ENCODE measurements around the gene AIG1.
A peak's percentile ranks its signal among the peaks of the same experiment; 100 is the strongest.
"Not testable (repeated sequence)": the region's sequence is repeated elsewhere in the genome, so short reads cannot be mapped to it uniquely, and the experiment has no call there.

Gene AIG1

DNA sequence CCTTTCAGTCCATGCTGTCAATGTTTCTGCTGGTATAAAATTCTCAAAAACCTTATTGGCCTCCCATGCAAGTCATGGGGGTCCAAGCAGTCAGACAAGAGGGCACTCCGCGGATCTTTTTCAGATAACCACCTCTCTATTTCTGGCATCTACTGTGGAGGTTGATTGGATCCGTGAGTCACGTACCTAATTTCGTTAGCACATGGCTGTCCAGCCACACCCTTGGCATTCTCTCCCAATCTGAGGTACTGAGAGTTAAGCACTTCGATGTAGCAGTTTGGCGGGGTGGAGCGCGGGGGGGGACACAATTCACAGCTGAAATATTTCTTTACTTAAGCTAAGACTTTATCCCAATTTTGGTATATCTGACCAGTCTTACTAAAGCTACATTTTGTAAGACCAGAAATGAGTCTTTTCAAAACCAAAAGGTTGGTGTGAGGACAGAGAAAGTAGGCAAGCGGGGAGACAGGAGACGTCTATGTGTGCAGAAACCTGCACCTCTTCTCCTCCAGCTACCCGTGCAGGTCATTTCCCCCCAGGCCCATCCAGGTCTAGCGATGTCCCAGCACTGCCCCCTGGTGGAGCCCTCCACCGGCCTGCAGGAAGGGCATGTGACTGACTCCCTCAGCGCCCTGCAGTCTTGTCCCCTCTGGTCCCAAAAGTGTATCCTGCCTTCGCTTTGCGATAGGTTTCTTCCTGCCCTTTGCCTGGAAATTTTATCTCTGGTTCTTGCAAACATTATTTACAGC lies 276.7 kb downstream of the AIG1 start:
- peak; percentile 32 for DNase-seq

DNA sequence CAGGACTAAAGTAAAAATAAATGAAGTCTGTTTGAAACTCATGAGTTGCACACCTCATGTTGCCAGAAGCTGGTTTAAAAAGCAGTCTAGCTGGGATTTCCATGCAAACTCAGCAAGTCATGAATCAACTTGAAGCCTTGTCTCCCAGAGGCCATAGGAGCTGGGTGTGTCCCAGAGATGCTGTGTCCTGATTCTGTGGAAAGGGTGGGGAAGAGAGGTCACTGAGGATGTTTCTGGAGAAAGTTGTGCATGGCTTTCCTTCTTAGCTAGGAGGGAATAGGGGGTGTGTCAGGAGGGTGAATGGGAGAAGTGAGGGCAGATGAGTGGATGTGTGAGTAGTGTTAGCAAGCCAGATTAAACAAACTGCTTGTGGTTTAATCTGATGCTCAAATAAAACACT lies 278.5 kb downstream of the AIG1 start:
- no peak for DNase-seq

DNA sequence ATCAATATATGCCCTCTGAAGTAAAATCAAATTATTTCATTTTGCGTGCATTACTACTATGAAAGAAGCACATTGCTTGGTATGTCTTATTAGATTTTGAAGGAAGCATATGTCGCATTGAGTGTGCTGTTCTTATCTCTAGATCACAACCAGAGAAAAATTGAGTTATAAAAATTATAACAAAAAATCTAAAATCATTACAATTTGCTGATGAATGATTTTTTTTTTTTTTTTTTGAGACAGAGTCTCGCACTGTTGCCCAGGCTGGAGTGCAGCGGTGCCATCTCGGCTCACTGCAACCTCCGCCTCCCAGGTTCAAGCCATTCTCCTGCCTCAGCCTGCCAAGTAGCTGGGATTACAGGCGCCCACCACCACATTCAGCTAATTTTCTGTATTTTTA lies 284.8 kb downstream of the AIG1 start:
- DNase-seq: not testable (repeated sequence)

DNA sequence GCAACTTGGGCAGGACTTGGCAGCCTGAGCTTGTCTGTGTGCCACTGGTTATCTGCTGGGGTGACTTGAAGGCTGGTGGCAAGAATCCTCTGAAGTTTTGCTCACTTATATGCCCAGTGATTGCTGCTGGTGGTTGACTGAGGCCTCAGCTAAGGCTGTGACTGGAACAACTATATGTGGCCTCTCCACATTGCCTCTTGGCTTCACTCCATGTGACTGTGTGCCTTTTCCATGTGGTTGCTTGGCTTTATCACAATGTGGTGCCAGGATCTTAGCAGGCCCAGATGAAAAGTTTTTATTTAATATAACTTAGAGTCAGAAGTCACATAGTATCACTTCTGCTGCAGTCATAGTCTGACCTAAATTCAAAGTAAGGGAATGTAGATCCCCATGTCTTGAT lies 285.3 kb downstream of the AIG1 start:
- no peak for DNase-seq

DNA sequence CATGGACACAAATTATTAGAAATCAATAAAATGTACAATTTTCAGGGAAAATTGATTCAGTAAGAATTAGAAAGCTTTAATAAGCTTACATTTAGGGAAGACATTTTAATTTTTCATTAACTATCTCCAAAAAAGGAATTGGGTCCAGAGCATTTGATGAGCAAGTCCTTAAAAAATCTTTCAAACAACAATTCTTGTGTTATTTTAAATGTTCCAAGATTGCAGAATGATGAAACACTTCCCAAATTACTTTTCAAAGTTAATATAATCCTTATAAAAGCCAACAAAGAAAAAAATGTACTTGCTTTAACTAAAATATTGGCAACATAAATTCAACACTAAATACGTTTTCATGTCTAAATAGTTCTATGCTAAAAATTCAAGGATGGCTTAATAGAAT lies 287.8 kb downstream of the AIG1 start:
- DNase-seq: no peak

DNA sequence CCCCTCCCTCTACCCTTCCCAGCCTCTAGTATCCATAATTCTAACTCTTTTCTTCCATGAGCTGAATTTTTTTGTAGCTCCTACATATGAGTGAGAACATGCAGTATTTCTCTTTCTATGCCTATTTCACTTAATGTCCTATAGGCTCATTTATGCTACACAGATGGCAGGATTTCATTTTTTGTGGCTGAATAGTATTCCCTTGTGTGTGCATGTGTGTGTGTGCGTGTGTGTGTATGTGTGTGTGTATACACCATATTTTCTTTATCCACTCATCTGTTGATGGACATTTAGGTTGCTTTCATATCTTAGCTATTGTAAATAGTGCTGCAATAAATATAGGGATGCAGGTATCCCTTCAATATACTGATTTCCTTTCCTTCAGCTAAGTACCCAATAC lies 288.8 kb downstream of the AIG1 start:
- DNase-seq: no peak

DNA sequence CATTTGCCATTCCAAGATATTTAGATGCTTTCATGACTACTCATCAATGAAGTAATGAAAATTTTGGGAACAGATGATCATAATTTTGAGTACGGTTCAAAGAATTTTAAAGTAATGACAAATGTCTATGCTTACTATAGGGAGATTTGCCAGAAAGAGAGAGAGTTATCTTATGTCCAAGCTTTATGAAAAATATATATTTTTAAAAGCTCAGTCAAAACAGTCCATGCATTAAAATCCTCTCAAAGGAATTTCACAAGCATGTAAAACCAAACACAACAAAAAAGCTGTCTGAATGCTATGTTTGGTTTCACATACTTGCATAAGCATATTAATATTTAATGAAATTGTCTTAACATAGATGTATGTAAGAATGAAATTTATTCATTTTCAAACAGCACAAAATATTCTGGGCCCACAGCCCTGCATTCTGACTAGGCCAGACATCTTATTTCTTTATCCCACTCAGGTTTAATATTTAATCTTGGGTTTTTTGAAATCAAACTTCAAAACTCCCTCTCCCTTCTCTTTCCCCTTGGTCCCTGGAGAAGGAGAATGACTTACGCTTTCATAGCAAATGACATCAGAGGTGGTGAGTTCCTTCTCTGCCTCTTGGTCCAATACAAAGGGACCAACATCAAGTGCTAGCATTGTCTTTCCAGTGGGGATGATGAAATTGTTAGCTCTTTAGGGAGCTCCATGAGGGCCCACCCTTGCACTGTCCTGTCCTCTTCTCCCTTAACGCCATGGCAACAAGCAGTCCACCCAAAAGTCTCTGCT lies 295.6 kb downstream of the AIG1 start:
- DNase-seq: no peak

DNA sequence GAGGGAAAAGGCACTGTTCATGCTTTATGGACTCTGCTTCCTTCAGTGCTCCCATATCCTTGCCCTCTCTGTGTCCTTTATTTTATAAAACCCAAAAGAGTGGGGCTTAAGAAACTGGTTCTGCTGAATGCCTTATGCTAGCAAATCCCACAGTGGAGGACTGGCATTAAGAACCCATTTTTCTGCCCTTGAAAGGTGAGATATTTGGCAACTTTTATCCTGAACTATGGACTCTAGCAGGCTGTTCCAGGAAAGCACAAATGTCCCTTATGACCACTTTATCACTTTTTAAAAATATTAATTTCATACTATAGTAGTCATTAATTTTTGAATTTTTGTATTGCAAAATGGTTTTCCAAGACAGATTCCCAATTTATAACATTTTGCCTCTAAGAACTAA lies 296.5 kb downstream of the AIG1 start:
- DNase-seq: no peak

DNA sequence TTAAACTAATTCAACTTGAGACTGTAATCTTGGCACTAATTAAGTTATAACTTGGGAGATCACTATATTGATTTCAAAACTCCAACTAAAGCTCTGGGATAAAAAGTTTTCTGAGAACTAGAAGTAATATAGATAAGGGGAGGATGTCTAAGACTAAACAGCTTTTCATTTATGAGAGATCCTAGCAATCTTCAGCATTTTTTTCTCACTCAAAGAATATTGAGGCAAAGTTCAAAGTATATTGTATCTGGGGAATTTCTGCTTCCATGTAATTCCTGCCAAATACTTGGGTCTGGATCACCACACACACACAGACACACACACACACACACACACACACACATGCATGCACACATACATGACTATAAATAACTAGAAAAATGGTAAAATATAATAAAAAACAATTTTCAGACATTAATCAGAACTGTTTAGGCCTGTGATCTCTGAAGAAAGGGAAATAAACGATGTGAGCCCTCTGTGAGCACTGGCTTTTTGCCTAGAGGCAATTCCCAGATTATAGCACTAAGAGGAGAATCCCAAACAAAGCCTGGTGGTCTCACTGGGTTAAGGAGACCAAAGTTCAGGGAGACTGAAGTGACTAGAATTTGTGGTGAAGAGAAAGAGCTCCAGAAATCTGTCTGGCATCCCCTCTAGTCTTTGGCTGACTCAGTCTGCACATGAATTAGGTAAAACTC lies 297.0 kb downstream of the AIG1 start:
- no peak for DNase-seq

DNA sequence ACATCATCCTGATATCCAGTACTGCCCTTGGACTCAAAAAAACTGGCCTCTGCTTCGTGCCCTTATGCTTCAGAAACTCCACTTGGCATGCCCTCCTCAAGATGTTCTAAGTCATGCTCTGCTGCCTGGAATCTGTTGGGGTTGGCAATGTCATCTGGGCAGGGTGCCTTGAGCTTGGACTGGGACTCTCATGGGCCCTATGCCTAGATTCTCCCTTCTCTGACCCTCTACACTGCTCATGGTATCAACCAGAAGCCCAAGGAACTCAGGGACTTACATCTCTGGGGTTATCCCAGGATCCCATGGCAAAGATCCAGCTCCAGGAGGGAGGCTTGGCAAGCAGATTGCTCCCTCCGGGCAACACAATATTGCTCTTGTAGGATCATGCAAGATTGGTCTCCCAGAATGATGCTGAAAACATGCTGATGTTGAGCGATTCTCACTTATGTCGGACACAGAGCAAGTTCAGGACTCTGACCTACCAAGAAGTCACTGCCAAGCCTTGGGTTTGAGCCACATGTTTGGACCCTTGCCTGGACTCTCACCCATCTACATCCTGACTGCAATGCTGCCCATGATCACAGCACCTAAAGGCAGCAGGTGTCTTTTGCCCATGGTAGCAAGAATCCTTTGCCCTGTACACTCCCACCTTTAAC lies 301.0 kb downstream of the AIG1 start:
- no peak for DNase-seq

DNA sequence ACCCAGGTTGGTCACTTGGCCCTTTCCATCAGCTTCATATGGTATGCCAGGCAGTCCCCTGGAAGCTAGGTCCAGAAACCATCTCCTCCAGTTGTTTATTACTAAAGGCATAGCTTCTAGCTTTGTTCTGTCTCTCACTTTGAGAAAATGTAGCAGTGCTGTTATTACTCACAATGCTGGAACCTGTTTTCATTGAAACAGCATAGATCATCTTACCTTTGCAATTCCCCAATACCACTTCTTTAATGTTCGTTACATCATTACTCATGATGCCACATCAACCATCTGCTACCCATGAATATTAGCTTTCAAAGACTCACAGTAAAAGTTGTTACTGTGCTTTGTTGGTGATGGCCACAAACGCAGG lies 301.5 kb downstream of the AIG1 start:
- no peak for DNase-seq

DNA sequence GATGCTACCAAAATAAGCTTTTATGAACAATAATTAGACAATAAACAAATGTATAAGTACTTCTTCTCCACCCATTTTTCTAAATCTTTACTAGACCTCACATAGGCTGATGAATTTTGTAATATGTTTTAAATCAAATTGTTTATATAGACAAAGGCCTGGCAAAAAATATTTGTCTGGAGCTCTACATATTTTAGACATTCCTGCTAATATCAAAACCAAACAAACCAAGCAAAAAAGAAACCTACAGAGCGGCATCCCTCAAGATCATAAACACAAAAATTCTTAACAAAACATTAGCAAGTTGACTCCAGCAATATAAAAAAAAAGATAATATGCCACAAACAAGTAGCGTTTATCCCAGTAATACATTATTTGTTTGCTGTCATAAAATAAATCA lies 302.6 kb downstream of the AIG1 start:
- no peak for DNase-seq

DNA sequence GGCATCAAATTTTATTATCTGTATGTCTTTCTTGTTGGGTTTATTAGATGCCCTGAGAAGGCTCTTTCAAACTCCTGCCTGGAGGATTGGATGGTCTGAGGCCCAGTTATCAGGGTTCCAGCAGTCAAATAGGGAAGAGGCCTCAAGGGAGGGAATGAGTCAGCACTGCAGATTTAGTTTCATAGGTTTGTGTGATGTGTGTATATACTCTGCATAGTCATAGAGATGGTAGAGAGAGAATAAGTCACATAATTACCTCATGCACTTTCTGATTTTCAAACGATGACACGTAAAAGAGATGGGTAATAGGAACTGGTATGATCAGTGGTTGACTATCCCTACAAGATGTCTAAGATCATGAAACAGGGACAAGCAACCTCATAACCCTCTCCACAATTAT lies 307.7 kb downstream of the AIG1 start:
- no peak for DNase-seq

DNA sequence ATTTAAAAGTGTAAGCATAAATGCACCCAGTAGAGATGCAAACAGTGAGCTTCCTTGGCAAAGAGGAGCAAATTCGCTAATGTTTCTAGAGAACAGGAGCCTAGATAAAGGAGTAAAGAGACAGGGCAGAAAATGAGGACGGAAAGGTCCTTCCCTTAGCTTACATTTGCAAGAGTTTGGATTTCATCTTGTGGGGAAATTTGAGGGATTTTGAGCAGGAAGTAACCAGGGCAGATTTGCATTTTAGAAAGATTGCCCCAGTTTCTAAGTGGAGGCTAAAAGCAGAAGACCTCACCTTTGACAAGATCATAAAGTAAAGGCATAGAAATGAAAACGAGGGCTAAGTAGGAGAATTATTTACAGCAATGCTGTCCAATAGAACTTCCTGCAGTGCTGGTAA lies 309.3 kb downstream of the AIG1 start:
- DNase-seq: no peak

DNA sequence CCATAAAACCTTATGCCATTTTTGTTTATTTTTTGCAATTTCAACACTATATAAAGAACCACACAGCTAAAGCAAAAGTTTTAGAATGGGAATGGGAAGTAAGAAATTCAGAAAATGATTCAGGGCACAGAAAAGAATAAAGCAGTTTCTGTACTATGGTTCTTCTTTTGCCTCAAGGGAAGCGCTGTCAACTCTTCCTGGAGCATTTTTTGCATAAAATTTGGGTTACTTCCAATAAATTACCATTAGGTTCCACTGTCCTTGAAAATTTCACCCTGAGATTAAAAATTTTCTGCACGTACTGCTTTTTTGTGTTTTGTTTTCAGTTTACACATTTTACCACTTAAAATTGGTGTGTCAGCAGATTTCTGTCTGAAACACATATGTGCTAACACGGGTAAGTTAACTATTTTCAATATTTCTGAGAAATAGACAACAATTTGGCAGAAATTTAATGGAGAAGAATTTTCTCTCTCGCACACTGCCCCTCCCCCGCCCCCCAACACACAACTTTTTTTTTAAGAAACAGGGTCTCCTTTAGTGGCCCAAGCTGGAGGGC lies 310.2 kb downstream of the AIG1 start:
- DNase-seq: no peak

DNA sequence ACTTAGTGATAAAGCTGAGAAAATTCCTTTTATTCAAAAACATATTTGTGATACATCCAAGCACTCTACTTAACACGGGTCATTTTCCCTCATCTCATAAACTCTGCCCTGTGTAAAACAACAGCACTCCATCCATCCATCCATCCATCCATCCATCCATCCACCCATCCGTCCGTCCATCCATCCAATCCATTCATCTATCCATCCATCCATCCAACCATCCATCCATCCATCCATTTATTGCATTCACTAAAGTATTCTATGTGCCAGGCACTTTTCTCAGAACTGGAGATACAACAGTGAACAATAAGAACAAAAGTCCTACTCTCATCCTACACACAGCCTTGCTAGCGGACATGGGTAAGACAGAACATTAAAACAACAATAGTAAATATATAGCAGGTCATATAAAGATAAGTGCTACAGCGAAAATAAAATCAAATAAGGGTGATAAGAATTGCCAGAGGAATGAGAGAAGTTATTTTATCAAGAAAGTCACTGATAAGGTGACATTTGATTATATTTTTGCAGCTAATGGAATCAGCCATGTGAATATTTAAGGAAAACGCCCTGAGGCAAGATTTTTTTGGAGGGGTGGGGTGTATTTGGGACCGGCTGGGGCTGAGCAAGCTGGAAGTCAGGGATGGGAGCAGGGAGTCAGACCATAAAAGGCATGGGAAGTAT lies 311.7 kb downstream of the AIG1 start:
- no peak for DNase-seq

DNA sequence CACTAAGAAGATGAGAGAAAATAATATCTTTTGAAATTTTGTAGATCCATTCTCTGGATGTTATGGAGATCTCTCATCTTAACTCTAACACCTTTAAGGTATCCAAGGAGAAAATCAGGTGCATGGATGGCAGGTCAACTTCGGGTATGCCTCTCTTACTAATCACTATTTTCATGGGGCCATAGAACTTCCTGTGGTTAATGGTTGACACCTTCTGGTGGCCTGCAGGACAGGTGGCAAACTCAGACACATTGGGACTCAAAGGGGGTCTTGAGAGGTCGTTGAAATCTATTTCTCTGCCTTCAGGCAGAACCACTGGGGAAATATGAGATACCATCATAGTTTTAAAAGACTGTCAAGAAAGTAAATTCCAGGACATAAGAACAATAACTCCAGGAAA lies 313.3 kb downstream of the AIG1 start:
- DNase-seq: no peak

DNA sequence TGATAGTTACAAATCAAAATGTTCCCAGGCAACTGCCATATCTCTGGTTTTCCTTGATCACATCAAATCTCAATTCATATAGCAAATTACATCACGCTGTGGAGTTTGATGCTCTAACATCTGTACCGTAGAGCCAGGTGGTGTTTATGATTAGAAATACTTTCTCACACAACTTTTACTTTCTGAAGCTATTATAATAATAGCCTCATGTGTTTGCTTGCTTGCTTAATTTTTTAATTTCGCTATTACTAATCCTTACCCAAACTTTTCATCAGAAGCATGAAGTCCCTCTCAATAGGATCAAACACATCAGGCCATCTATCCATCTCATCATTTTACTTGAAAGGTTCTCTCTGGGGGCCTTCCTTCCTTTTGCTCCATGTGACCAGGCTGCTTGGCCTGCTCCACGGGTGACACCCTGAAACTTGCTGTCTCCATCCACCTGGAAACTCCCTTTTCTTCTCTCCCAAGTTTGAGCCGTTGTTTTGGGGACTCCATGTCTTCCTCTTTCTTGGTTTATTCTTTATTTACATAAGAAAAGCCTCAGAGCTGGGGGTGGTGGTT lies 314.4 kb downstream of the AIG1 start:
- no peak for DNase-seq

DNA sequence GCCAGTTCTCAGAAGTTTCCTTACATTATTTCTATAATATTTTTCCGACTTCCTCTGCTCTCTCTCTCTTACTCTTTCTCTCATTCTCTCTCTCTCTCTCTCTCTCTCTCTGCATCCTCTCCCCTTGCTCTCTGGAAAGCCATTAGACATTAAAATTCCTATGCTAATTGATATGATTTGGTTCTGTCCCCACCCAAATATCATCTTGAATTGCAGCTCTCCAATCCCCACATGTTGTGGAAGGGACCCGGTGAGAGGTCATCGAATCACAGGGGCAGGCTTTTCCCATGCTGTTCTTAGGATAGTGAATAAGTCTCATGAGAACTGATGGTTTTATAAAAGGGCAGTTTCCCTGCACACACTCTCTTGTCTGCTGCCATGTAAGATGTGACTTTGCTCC lies 315.7 kb downstream of the AIG1 start:
- DNase-seq: no peak

DNA sequence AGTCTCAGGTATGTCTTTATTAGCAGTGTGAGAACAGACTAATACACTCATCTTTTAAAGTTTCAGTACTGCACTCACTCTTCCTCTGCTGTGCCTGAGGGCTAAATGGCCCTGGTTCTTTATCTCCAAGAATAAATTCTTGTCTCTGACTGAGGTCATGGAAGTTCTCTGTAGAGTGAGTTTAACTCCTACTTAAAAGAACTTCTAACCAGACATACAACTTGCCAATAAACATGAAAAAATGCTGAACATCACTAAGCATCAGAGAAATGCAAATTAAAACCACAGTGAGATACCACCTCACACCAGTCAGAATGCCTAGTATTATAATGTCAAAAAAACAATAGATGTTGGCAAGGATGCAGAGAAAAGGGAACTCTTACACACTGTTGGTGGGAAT lies 316.2 kb downstream of the AIG1 start:
- no peak for DNase-seq

DNA sequence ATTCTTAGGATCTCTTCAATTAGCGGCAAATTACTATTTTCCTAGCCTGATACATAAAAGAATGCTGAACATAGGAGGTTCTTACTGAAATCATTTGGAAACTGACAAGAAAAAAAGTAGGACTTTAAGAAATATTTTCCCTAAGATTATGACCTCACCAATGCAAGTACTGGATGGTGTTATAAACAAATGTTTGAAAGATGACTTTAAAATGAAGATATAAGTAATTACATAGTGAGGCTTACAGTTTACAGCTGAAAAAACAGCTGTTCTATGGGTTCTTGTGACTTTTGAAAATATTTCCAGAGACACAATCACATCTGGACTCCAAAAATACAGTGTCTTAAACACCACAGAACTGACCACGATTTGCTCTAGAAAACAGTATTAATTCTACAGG lies 324.9 kb downstream of the AIG1 start:
- no peak for DNase-seq

DNA sequence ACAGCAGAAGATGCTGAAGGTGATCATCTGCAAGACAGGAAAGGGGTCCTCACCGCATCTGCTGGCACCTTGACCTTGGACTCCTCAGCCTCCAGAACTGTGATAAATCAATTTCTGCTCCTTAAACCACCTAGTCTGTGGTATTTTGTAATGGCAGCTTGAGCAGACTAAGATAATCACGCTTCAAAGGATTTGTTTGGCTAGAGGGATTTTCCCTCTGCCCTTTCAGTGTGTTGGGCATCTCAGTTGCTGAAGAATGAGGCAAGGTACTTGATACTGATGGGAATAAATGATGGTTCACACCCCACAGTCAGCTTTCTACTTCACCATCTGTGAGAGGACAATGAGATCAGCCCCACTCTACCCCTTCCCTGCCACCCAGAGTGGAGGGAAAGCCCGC lies 329.6 kb downstream of the AIG1 start:
- DNase-seq: no peak
